PC-3 (cell line): Measurements from ENCODE around the gene IL4. TPM values are rescaled to one million over a fixed set of nuclear protein-coding genes. Genes with fewer than 3 reads are reported as not detected.

ENCODE experiments used
- ATAC-seq: fragments of 200-7000 bp; cut with Tn5 transposase; 2 replicates; pipeline ENCODE4 v1.9.1; 2020; ENCODE audit warnings: mild to moderate bottlenecking, moderate library complexity
- BruUV-seq: library from RNA; stranded (reverse); fragments of 400-500 nt; replicated peaks from 2 replicates; lab custom pipeline; 2021; lab: Mats Ljungman, UMichigan
- CTCF ChIA-PET: fragments of 300-600 bp; sonication (Branson Sonifier 250); formaldehyde crosslinking; loops from one replicate; lab custom pipeline; 2022; ENCODE audit warnings: antibody characterized with exemption; lab: Charles Lee
- POLR2A ChIA-PET: fragments of 300-600 bp; sonication (Branson Sonifier 250); formaldehyde crosslinking; loops from one replicate; lab custom pipeline; 2022; ENCODE audit warnings: antibody characterized with exemption; ENCODE audit not compliant: unreplicated experiment; lab: Charles Lee
- DNase-seq: peaks from one replicate; pipeline ENCODE4 v3.0.0-alpha.2; 2015
- H2AFZ ChIP-seq: fragments of 300-600 bp; sonication (generic); 2 replicates; pipeline ENCODE4 v1.6.0; 2016; ENCODE audit warnings: antibody characterized with exemption, low read length
- H3F3A ChIP-seq: fragments of 300-600 bp; sonication (generic); one replicate; pipeline ENCODE4 v1.6.0; 2017; ENCODE audit warnings: antibody characterized with exemption, low read length, control low read depth, mild to moderate bottlenecking; ENCODE audit not compliant: unreplicated experiment
- H3K27ac ChIP-seq: fragments of 300-600 bp; sonication (generic); 2 replicates; pipeline ENCODE4 v1.5.1; 2016; ENCODE audit warnings: mild to moderate bottlenecking, low read length
- H3K27me3 ChIP-seq: fragments of 300-600 bp; sonication (generic); 2 replicates; pipeline ENCODE4 v1.6.1; 2016; ENCODE audit warnings: low read length, mixed read lengths
- H3K36me3 ChIP-seq: fragments of 300-600 bp; sonication (generic); 2 replicates; pipeline ENCODE4 v1.6.1; 2016; ENCODE audit warnings: low read depth, mixed run types, low read length, mixed read lengths
- H3K4me1 ChIP-seq: fragments of 300-600 bp; sonication (generic); 2 replicates; pipeline ENCODE4 v1.5.1; 2016; ENCODE audit warnings: low read length; ENCODE audit not compliant: insufficient read depth
- H3K4me2 ChIP-seq: fragments of 300-600 bp; sonication (generic); 2 replicates; pipeline ENCODE4 v1.6.0; 2016; ENCODE audit warnings: low read length
- H3K4me3 ChIP-seq: fragments of 300-600 bp; sonication (generic); 2 replicates; pipeline ENCODE4 v1.5.1; 2016; ENCODE audit warnings: mild to moderate bottlenecking, low read length, mixed read lengths
- H3K79me2 ChIP-seq: fragments of 300-600 bp; sonication (generic); 2 replicates; pipeline ENCODE4 v1.6.1; 2017; ENCODE audit warnings: low read length, mixed read lengths
- H3K9ac ChIP-seq: fragments of 300-600 bp; sonication (generic); 2 replicates; pipeline ENCODE4 v1.6.0; 2016; ENCODE audit warnings: mild to moderate bottlenecking, low read length
- H3K9me2 ChIP-seq: fragments of 300-600 bp; sonication (generic); replicated peaks from 2 replicates; pipeline ENCODE4 v1.6.1; 2016; ENCODE audit warnings: mixed run types, low read length, mixed read lengths
- H3K9me3 ChIP-seq: fragments of 300-600 bp; sonication (generic); 2 replicates; pipeline ENCODE4 v1.6.1; 2016; ENCODE audit warnings: low read length, mixed read lengths
- H4K20me1 ChIP-seq: fragments of 300-600 bp; sonication (generic); 2 replicates; pipeline ENCODE4 v1.6.1; 2016; ENCODE audit warnings: low read length, mixed read lengths
- EZH2 ChIP-seq: fragments of 300-600 bp; sonication (generic); IDR thresholded peaks from one replicate; pipeline ENCODE4 v1.6.1; 2017; ENCODE audit warnings: antibody characterized with exemption, mild to moderate bottlenecking, low read length; ENCODE audit not compliant: unreplicated experiment
- EZH2phosphoT487 ChIP-seq: fragments of 300-600 bp; sonication (generic); IDR thresholded peaks from 2 replicates; pipeline ENCODE4 v1.6.1; 2018; ENCODE audit warnings: mild to moderate bottlenecking, antibody characterized with exemption, low read length, borderline replicate concordance
- intact Hi-C: fragments of 100-400 bp; cut with micrococcal nuclease; formaldehyde crosslinking; loops from 2 replicates; pipeline ENCODE4 v1.9.0; 2023
- total RNA-seq: library from RNA; depleted of rRNA; stranded (reverse); fragments of >200 nt; gene quantifications from 2 replicates; pipeline ENCODE4 v1.2.3, GENCODE V29; 2014
- TF ChIP-seq, protein P1 (sequence below): fragments of 300-600 bp; sonication (generic); conservative IDR thresholded peaks from 2 replicates; pipeline ENCODE4 v1.5.1; 2017; ENCODE audit warnings: antibody characterized with exemption, low read depth, mild to moderate bottlenecking, low read length

IL4 gene
- total RNA-seq, 1 experiment from 2014 or later: not detected

DNA sequence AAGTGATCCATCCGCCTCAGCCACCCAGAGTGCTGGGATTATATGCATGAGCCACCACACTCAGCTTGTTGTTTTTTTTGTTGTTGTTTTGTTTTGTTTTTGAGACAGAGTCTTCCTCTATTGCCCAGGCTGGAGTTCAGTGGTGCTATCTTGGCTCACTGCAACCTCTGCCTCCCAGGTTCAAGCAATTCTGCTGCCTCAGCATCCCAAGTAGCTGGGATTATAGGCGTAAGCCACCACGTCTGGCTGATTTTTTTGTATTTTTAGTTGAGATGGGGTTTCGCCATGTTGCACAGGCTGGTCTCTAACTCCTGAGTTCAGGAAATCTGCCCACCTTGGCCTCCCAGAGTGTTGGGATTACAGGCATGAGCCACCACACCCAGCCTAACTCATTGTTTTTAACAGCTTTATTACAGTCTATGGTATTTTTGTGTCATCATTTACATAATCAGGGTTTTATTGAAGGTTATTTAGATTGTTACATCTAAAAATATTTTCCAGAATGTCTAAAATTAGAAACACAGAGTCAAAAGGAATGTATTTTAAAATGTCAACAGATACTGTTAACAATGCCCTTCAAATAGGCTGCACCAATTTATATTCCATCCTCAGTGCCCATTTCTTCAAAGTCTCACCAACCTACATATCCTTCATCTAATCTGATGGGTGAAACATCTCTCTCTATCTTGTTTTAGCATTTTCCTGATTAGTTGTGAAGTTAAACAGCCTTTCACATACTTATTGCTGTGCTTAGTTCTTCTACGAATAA lies 44.9 kb downstream of the IL4 start:
- intact Hi-C loops: loop anchor here (10.0 kb wide), 2 partner anchors 194 to 334 kb away; no protein-coding TSS in a partner anchor
- Histone ChIP-seq H3K27me3 (no peaks in the 10 kb centered on the region), H3K79me2 (no peaks in the 10 kb centered on the region), H3K27ac (no peak overlapping the region), H2AFZ (no peak overlapping the region), H3K9me3 (no peaks in the 10 kb centered on the region), H3K4me3 (no peak overlapping the region), H3K9ac (no peak overlapping the region), H3K9me2 (no peaks in the 10 kb centered on the region), H4K20me1 (no peaks in the 10 kb centered on the region), H3K4me1 (no peaks in the 10 kb centered on the region), H3K36me3 (no peaks in the 10 kb centered on the region), H3F3A (no peaks in the 10 kb centered on the region), H3K4me2 (no peak overlapping the region)
- ChIA-PET CTCF (no interaction called here), POLR2A (interaction anchor here (0.6 kb wide), 1 partner anchor 13 kb away, joined by 3 read pairs; no protein-coding TSS in a partner anchor)
- DNase-seq: no peak
- TF ChIP-seq EZH2phosphoT487 (no peak), EZH2 (no peak)
- TF ChIP-seq, protein P1, sequence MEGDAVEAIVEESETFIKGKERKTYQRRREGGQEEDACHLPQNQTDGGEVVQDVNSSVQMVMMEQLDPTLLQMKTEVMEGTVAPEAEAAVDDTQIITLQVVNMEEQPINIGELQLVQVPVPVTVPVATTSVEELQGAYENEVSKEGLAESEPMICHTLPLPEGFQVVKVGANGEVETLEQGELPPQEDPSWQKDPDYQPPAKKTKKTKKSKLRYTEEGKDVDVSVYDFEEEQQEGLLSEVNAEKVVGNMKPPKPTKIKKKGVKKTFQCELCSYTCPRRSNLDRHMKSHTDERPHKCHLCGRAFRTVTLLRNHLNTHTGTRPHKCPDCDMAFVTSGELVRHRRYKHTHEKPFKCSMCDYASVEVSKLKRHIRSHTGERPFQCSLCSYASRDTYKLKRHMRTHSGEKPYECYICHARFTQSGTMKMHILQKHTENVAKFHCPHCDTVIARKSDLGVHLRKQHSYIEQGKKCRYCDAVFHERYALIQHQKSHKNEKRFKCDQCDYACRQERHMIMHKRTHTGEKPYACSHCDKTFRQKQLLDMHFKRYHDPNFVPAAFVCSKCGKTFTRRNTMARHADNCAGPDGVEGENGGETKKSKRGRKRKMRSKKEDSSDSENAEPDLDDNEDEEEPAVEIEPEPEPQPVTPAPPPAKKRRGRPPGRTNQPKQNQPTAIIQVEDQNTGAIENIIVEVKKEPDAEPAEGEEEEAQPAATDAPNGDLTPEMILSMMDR: no peak
- no TSS peak for BruUV-seq
- no peak for ATAC-seq

- no peaks in the 10 kb centered on the region for H3K9me2 ChIP-seq
- CTCF ChIA-PET: no interaction called here
Measured at GRCh38 chr5:132725745-132726144, 52.0 kb downstream of the IL4 start.

More at GRCh38 chr5:132725745-132726144, 52.0 kb downstream of the IL4 start:
- Histone ChIP-seq H2AFZ (no peak overlapping the region), H3K4me3 (no peak overlapping the region), H3K27ac (no peak overlapping the region), H3K79me2 (no peaks in the 10 kb centered on the region), H3K9me3 (no peaks in the 10 kb centered on the region), H3F3A (no peaks in the 10 kb centered on the region), H3K36me3 (peaks cover 6% of the 10 kb centered on the region), H3K4me2 (no peak overlapping the region), H3K27me3 (no peaks in the 10 kb centered on the region), H4K20me1 (no peaks in the 10 kb centered on the region), H3K4me1 (no peaks in the 10 kb centered on the region), H3K9ac (no peak overlapping the region)
- POLR2A ChIA-PET: no interaction called here
- DNase-seq (no peak), ATAC-seq (no peak)
- TF ChIP-seq, protein P1: no peak
- TF ChIP-seq EZH2: no peak
- TF ChIP-seq EZH2phosphoT487: no peak
- intact Hi-C loops: no loop called here
- BruUV-seq: no TSS peak
